OCI-LY7 (cell line): Measurements from ENCODE around the gene ADAM12.

Source experiments
- CTCF ChIP-seq: fragments of 200-600 bp; sonication (generic); conservative IDR thresholded peaks from 2 replicates; pipeline ENCODE4 v1.5.1; 2014; ENCODE audit warnings: mild to moderate bottlenecking, antibody characterized with exemption, low read length, moderate library complexity, mixed read lengths
- EZH2phosphoT487 ChIP-seq: fragments of 200-600 bp; sonication (generic); IDR thresholded peaks from 2 replicates; pipeline ENCODE4 v1.6.1; 2018; ENCODE audit warnings: low read depth, borderline replicate concordance, mild to moderate bottlenecking, mixed run types, antibody characterized with exemption, low read length, moderate library complexity, mixed read lengths

DNA sequence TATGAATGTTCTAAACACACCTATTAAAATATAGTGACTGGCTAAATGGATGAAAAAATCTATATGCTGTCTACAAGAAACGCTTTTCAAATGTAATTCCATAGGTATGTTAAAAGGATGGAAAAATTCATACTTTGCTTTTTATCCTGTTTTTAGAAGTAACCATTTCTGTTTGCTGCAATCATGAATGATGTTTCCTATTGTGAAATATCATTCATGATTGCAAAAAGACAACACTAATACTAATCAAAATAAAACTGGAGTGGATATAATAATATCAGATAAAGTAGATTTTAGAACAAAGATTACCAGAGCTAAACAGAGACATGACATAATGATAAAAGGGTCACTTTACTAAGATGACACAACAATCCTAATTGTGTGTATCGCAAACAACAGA lies 353.7 kb downstream of the ADAM12 start:
- TF ChIP-seq EZH2phosphoT487, result no peak
- no peak for TF ChIP-seq CTCF
